Mesenchymal stem cell (in vitro differentiated cells and primary cell): ENCODE measurements around the gene MAML1.

Experiments
- DNase-seq: peaks from one replicate; pipeline ENCODE4 v3.0.0-alpha.2; 2013
- H2AFZ ChIP-seq: one replicate; pipeline ENCODE4 v1.6.1; 2013; ENCODE audit warnings: low read depth, mild to moderate bottlenecking, control low read depth, inconsistent platforms, low read length, moderate library complexity
- H2AK5ac ChIP-seq: 2 replicates; pipeline ENCODE4 v1.6.1; 2013; ENCODE audit warnings: low read length, moderate library complexity, mild to moderate bottlenecking, inconsistent platforms; ENCODE audit not compliant: severe bottlenecking
- H2BK120ac ChIP-seq: one replicate; pipeline ENCODE4 v1.6.1; 2013; ENCODE audit warnings: low read depth, mild to moderate bottlenecking, inconsistent platforms, low read length, moderate library complexity
- H2BK12ac ChIP-seq, 2 experiments: one replicate each; pipeline ENCODE4 v1.6.1; 2013; ENCODE audit warnings: inconsistent platforms in 2 of 2, low read length in 2 of 2, mild to moderate bottlenecking in 2 of 2, moderate library complexity in 2 of 2, control low read depth in 1 of 2
- H2BK15ac ChIP-seq: one replicate; pipeline ENCODE4 v1.6.1; 2013; ENCODE audit warnings: mild to moderate bottlenecking, low read depth, inconsistent platforms; ENCODE audit not compliant: poor library complexity, severe bottlenecking
- H2BK5ac ChIP-seq: 2 replicates; pipeline ENCODE4 v1.6.1; 2013; ENCODE audit warnings: low read depth, mild to moderate bottlenecking, low read length, control low read depth, inconsistent platforms; ENCODE audit not compliant: poor library complexity, severe bottlenecking
- H3K14ac ChIP-seq, 2 experiments: one replicate each; pipeline ENCODE4 v1.6.1; 2013; ENCODE audit warnings: inconsistent platforms in 2 of 2, low read length in 2 of 2, control low read depth in 1 of 2, mild to moderate bottlenecking in 1 of 2, moderate library complexity in 1 of 2
- H3K18ac ChIP-seq, 2 experiments: one replicate each; pipeline ENCODE4 v1.6.1; 2013; ENCODE audit warnings: inconsistent platforms in 2 of 2, low read length in 2 of 2, control low read depth in 1 of 2, low read depth in 1 of 2, mild to moderate bottlenecking in 1 of 2
- H3K23ac ChIP-seq, 2 experiments: one replicate each; pipeline ENCODE4 v1.6.1; 2013; ENCODE audit warnings: inconsistent platforms in 2 of 2, low read length in 2 of 2, mild to moderate bottlenecking in 2 of 2, moderate library complexity in 2 of 2, control low read depth in 1 of 2
- H3K27ac ChIP-seq: 2 replicates; pipeline ENCODE4 v1.5.1; 2013; ENCODE audit warnings: mild to moderate bottlenecking, moderate library complexity, low read length, control low read depth, inconsistent platforms; ENCODE audit not compliant: poor library complexity, severe bottlenecking
- H3K27me3 ChIP-seq, 2 experiments: 2 replicates each; pipeline versions ENCODE4 v1.6.1 to v1.7.0; 2013; ENCODE audit warnings: low read length in 2 of 2, mild to moderate bottlenecking in 2 of 2, moderate library complexity in 2 of 2, control low read depth in 1 of 2, inconsistent platforms in 1 of 2; ENCODE audit not compliant: control insufficient read depth in 1 of 2, insufficient read depth in 1 of 2
- H3K36me3 ChIP-seq, 2 experiments: 2 replicates each; pipeline versions ENCODE4 v1.6.1 to v1.7.0; 2013; ENCODE audit warnings: low read length in 2 of 2, control low read depth in 1 of 2, inconsistent platforms in 1 of 2, low read depth in 1 of 2, mild to moderate bottlenecking in 1 of 2; ENCODE audit not compliant: insufficient read depth in 2 of 2, control insufficient read depth in 1 of 2
- H3K4ac ChIP-seq, 2 experiments: one replicate each; pipeline ENCODE4 v1.6.1; 2013; ENCODE audit warnings: inconsistent platforms in 2 of 2, low read length in 2 of 2, mild to moderate bottlenecking in 2 of 2, moderate library complexity in 2 of 2, control low read depth in 1 of 2, low read depth in 1 of 2
- H3K4me1 ChIP-seq: 2 replicates; pipeline ENCODE4 v1.6.1; 2013; ENCODE audit warnings: low read depth, low read length, control low read depth; ENCODE audit not compliant: control insufficient read depth, insufficient read depth
- H3K4me2 ChIP-seq: 2 replicates; pipeline ENCODE4 v1.6.1; 2013; ENCODE audit warnings: low read length, mild to moderate bottlenecking, inconsistent platforms; ENCODE audit not compliant: poor library complexity, severe bottlenecking
- H3K4me3 ChIP-seq, 2 experiments: 2 replicates each; pipeline versions ENCODE4 v1.5.1 to v1.7.0; 2013; ENCODE audit warnings: low read length in 2 of 2, mild to moderate bottlenecking in 2 of 2, control low read depth in 1 of 2, low read depth in 1 of 2; ENCODE audit not compliant: insufficient read depth in 1 of 2
- H3K79me1 ChIP-seq: replicated peaks from 2 replicates; pipeline ENCODE4 v1.6.1; 2013; ENCODE audit warnings: mild to moderate bottlenecking, control low read depth, low read length, inconsistent platforms; ENCODE audit not compliant: poor library complexity, severe bottlenecking
- H3K9ac ChIP-seq: 2 replicates; pipeline ENCODE4 v1.7.0; 2013; ENCODE audit warnings: mild to moderate bottlenecking, low read length, moderate library complexity
- H3K9me3 ChIP-seq: 2 replicates; pipeline ENCODE4 v1.7.0; 2013; ENCODE audit warnings: mild to moderate bottlenecking, low read length; ENCODE audit not compliant: control insufficient read depth
- H4K8ac ChIP-seq: one replicate; pipeline ENCODE4 v1.6.1; 2013; ENCODE audit warnings: inconsistent platforms, mild to moderate bottlenecking, low read length, moderate library complexity
- H4K91ac ChIP-seq: one replicate; pipeline ENCODE4 v1.6.1; 2013; ENCODE audit warnings: mild to moderate bottlenecking, low read length, inconsistent platforms
- WGBS: methylation state at CpG from one replicate; pipeline ENCODE4 v1.1.7; 2013; ENCODE audit warnings: mixed read lengths; 5-methylcytosine and 5-hydroxymethylcytosine counted together

Gene MAML1

DNA sequence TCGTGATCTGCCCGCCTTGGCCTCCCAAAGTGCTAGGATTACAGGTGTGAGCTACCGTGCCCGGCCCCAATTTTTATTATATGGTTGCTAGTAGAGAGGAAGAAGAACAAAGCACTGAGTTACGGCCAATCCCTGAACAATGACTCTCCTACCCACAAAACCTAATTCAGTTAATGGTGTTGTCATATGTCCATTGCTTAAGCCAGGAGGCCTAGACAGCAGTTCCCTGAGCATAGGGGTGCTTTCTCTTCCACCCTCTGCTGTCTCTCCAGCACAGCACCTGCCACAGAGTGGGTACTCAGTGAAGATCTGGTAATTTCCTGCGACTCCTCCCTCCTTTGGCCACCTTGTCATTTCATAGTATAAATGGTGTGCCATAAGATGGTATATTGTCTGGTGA, 39.7 kb downstream of the MAML1 start:
- no peak overlapping the region for H3K4me2 ChIP-seq
- 90% methylated on average over 3 of the region's 6 CpGs for WGBS
- no peak overlapping the region for H2AK5ac ChIP-seq
- no peak overlapping the region for H3K4me3 ChIP-seq
- H2BK12ac ChIP-seq, result no peak overlapping the region
- no peak overlapping the region for H3K23ac ChIP-seq
- H2BK15ac ChIP-seq, result no peak overlapping the region
- no peaks in the 10 kb centered on the region for H3K9me3 ChIP-seq
- H4K8ac ChIP-seq, result no peak overlapping the region
- H2BK120ac ChIP-seq, result no peak overlapping the region
- H3K79me1 ChIP-seq, result peaks cover 39% of the 10 kb centered on the region
- H3K4me1 ChIP-seq, result peaks cover 6% of the 10 kb centered on the region
- no peak overlapping the region for H3K9ac ChIP-seq
- H3K4ac ChIP-seq, result no peak overlapping the region
- H3K14ac ChIP-seq, result no peak overlapping the region
- H4K91ac ChIP-seq, result no peak overlapping the region
- H3K27me3 ChIP-seq, result no peaks in the 10 kb centered on the region
- no peak overlapping the region for H3K18ac ChIP-seq
- H2AFZ ChIP-seq, result no peak overlapping the region
- no peak overlapping the region for H3K27ac ChIP-seq
- DNase-seq, result no peak
- peaks cover 68 to 90% of the 10 kb centered on the region in 2 experiments for H3K36me3 ChIP-seq
- H2BK5ac ChIP-seq, result no peak overlapping the region

DNA sequence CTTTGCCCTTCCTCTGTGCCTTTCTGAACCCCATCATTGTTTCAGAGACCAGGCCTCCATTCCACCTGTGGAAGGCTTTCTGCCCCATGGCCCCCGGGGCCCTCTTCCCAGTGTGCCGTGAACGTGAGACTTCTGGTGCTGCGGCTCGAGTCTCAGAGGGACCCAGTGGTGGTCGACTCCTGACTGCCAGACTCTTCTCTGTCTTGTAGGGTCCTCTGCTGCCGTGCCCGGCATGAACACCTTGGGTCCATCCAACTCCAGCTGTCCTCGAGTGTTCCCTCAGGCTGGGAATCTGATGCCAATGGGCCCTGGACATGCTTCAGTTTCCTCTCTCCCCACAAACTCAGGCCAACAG, 41.0 kb downstream of the MAML1 start:
- no peak for DNase-seq
- Histone ChIP-seq H3K18ac (no peak overlapping the region), H3K79me1 (peaks cover 43% of the 10 kb centered on the region), H3K4me1 (peaks cover 1% of the 10 kb centered on the region), H2AK5ac (no peak overlapping the region), H3K27ac (no peak overlapping the region), H3K27me3 (no peaks in the 10 kb centered on the region), H2BK5ac (no peak overlapping the region), H3K4me2 (no peak overlapping the region), H3K9ac (no peak overlapping the region), H3K4ac (no peak overlapping the region), H3K36me3 (peaks cover 75 to 92% of the 10 kb centered on the region in 2 experiments), H3K9me3 (no peaks in the 10 kb centered on the region), H4K91ac (no peak overlapping the region), H3K23ac (no peak overlapping the region), H2BK15ac (no peak overlapping the region), H2BK120ac (no peak overlapping the region), H3K14ac (no peak overlapping the region), H4K8ac (no peak overlapping the region), H2AFZ (no peak overlapping the region), H3K4me3 (no peak overlapping the region), H2BK12ac (no peak overlapping the region)
- WGBS, result 92% methylated on average over 9 of the region's 9 CpGs

GRCh38 chr5:179774442-179774841, 41.8 kb downstream of the MAML1 start:
- WGBS, result 94% methylated on average over 12 of the region's 12 CpGs
- H3K23ac ChIP-seq, result no peak overlapping the region
- no peak overlapping the region for H3K27ac ChIP-seq
- no peak overlapping the region for H3K14ac ChIP-seq
- no peak overlapping the region for H4K91ac ChIP-seq
- no peak overlapping the region for H4K8ac ChIP-seq
- DNase-seq, result no peak
- H3K9ac ChIP-seq, result no peak overlapping the region
- H2AK5ac ChIP-seq, result no peak overlapping the region
- no peaks in the 10 kb centered on the region for H3K27me3 ChIP-seq
- H3K36me3 ChIP-seq, result peaks cover 75 to 89% of the 10 kb centered on the region in 2 experiments
- H3K18ac ChIP-seq, result no peak overlapping the region
- H2AFZ ChIP-seq, result no peak overlapping the region
- no peaks in the 10 kb centered on the region for H3K9me3 ChIP-seq
- no peaks in the 10 kb centered on the region for H3K4me1 ChIP-seq
- no peak overlapping the region for H2BK12ac ChIP-seq
- H3K4ac ChIP-seq, result no peak overlapping the region
- no peak overlapping the region for H2BK120ac ChIP-seq
- peaks cover 39% of the 10 kb centered on the region for H3K79me1 ChIP-seq
- no peak overlapping the region for H3K4me3 ChIP-seq
- H2BK15ac ChIP-seq, result no peak overlapping the region
- H2BK5ac ChIP-seq, result no peak overlapping the region
- no peak overlapping the region for H3K4me2 ChIP-seq

- Histone ChIP-seq H2BK120ac (no peak overlapping the region), H3K14ac (no peak overlapping the region), H3K4me2 (no peak overlapping the region), H2AK5ac (no peak overlapping the region), H3K4ac (no peak overlapping the region), H2AFZ (no peak overlapping the region), H4K91ac (no peak overlapping the region), H3K4me1 (peaks cover 1% of the 10 kb centered on the region), H3K27ac (no peak overlapping the region), H3K18ac (no peak overlapping the region), H2BK15ac (no peak overlapping the region), H3K36me3 (peaks cover 77 to 87% of the 10 kb centered on the region in 2 experiments), H2BK5ac (no peak overlapping the region), H3K27me3 (no peaks in the 10 kb centered on the region), H2BK12ac (no peak overlapping the region), H3K4me3 (no peak overlapping the region), H4K8ac (no peak overlapping the region), H3K23ac (no peak overlapping the region), H3K9me3 (no peaks in the 10 kb centered on the region), H3K79me1 (peaks cover 39% of the 10 kb centered on the region), H3K9ac (no peak overlapping the region)
- no peak for DNase-seq
- WGBS, result 96% methylated on average over 10 of the region's 11 CpGs
Observed at GRCh38 chr5:179776411-179776938, 43.9 kb downstream of the MAML1 start.
